H1 (cell line): ENCODE data around the gene SBF1. TPM values are rescaled to one million over a fixed set of nuclear protein-coding genes. Genes with fewer than 3 reads are reported as not detected.

Experiments used
- BCL11A ChIP-seq, 2 experiments: IDR thresholded peaks; one replicate each; pipeline ENCODE4 v1.6.1; 2011; ENCODE audit warnings: low read depth in 2 of 2, low read length in 2 of 2, mild to moderate bottlenecking in 2 of 2
- CTCF ChIP-seq, 3 experiments: IDR thresholded peaks; 1 replicate in 2 of 3; 2 replicates in 1 of 3; pipeline versions ENCODE4 v1.5.1 to v1.6.1; 2011; ENCODE audit warnings: low read length in 3 of 3, mild to moderate bottlenecking in 3 of 3, inconsistent platforms in 2 of 3, low read depth in 1 of 3, moderate library complexity in 1 of 3; ENCODE audit not compliant: insufficient read depth in 1 of 3; ENCODE audit errors: control extremely low read depth in 1 of 3
- EP300 ChIP-seq, 2 experiments: IDR thresholded peaks; 1 replicate in 1 of 2; 2 replicates in 1 of 2; pipeline ENCODE4 v1.6.1; 2011 to 2012; ENCODE audit warnings: low read depth in 2 of 2, low read length in 2 of 2, mild to moderate bottlenecking in 2 of 2, borderline replicate concordance in 1 of 2, inconsistent platforms in 1 of 2, moderate library complexity in 1 of 2
- GABPA ChIP-seq: IDR thresholded peaks from 2 replicates; pipeline ENCODE4 v1.6.1; 2011; ENCODE audit warnings: mild to moderate bottlenecking, low read length, moderate library complexity, borderline replicate concordance; ENCODE audit not compliant: insufficient read depth
- GTF2F1 ChIP-seq: IDR thresholded peaks from 2 replicates; pipeline ENCODE4 v1.6.1; 2012; ENCODE audit warnings: low read depth, low read length, improper control_type of control experiment, borderline replicate concordance
- HDAC6 ChIP-seq: IDR thresholded peaks from one replicate; pipeline ENCODE4 v1.7.1; 2012; ENCODE audit warnings: low read depth, mild to moderate bottlenecking, inconsistent platforms, low read length, moderate library complexity
- JUN ChIP-seq: IDR thresholded peaks from 2 replicates; pipeline ENCODE4 v1.6.1; 2011; ENCODE audit warnings: low read depth, mild to moderate bottlenecking, improper control_type of control experiment, low read length
- JUND ChIP-seq: IDR thresholded peaks from 2 replicates; pipeline ENCODE4 v1.6.1; 2011; ENCODE audit warnings: mild to moderate bottlenecking, improper control_type of control experiment, low read length
- KDM1A ChIP-seq: fragments of 200-600, 300-600 bp; sonication (generic); IDR thresholded peaks from 2 replicates; pipeline ENCODE4 v1.7.1; 2016; ENCODE audit warnings: mild to moderate bottlenecking, low read length, borderline replicate concordance
- NANOG ChIP-seq: IDR thresholded peaks from 2 replicates; pipeline ENCODE4 v1.6.1; 2011; ENCODE audit warnings: low read length, low read depth, mild to moderate bottlenecking, inconsistent platforms; ENCODE audit not compliant: insufficient read depth, poor library complexity, severe bottlenecking
- NRF1 ChIP-seq: IDR thresholded peaks from 2 replicates; pipeline ENCODE4 v1.6.1; 2011; ENCODE audit warnings: mild to moderate bottlenecking, low read depth, low read length, improper control_type of control experiment
- RAD21 ChIP-seq, 2 experiments: IDR thresholded peaks in 1 of 2; conservative IDR thresholded peaks in 1 of 2; 2 replicates each; pipeline ENCODE4 v1.6.1; 2011; ENCODE audit warnings: low read depth in 2 of 2, low read length in 2 of 2, improper control_type of control experiment in 1 of 2, inconsistent platforms in 1 of 2, mild to moderate bottlenecking in 1 of 2, moderate library complexity in 1 of 2
- RBBP5 ChIP-seq: IDR thresholded peaks from 2 replicates; pipeline ENCODE4 v1.7.1; 2012; ENCODE audit warnings: low read depth, mild to moderate bottlenecking, inconsistent platforms, low read length, moderate library complexity, borderline replicate concordance
- RNF2 ChIP-seq: fragments of 200-900, 300-1000 bp; sonication (generic); IDR thresholded peaks from 2 replicates; pipeline ENCODE4 v1.7.1; 2016; ENCODE audit warnings: borderline replicate concordance, low read depth, mild to moderate bottlenecking, antibody characterized with exemption, low read length; ENCODE audit not compliant: poor library complexity, severe bottlenecking; ENCODE audit errors: missing control alignments
- SIN3A ChIP-seq, 2 experiments: IDR thresholded peaks in 1 of 2; conservative IDR thresholded peaks in 1 of 2; 2 replicates each; pipeline ENCODE4 v1.6.1; 2011 to 2012; ENCODE audit warnings: low read length in 2 of 2, improper control_type of control experiment in 1 of 2, low read depth in 1 of 2, mild to moderate bottlenecking in 1 of 2
- SRF ChIP-seq: IDR thresholded peaks from 2 replicates; pipeline ENCODE4 v1.6.1; 2011; ENCODE audit warnings: mild to moderate bottlenecking, low read depth, low read length, moderate library complexity
- SUZ12 ChIP-seq: fragments of 200-600 bp; sonication (generic); IDR thresholded peaks from 2 replicates; pipeline ENCODE4 v1.6.1; 2012; ENCODE audit warnings: mild to moderate bottlenecking, inconsistent platforms, low read length, moderate library complexity, mixed read lengths
- ZNF274 ChIP-seq: IDR thresholded peaks from 2 replicates; pipeline ENCODE4 v1.7.0; 2012; ENCODE audit warnings: low read length, borderline replicate concordance; ENCODE audit errors: extremely low read depth
- polyA plus RNA-seq, 7 experiments: library from polyadenylated mRNA; depleted of rRNA in 3 of 7; stranded (reverse) in 5 of 7; unstranded in 2 of 7; fragments of >200 nt in 5 of 7; fragments of 200-250 nt in 2 of 7; gene quantifications; 1 replicate in 5 of 7; 2 replicates in 1 of 7; 4 replicates in 1 of 7; pipeline versions ENCODE4 v1.2.1 to v1.2.3, GENCODE V29; 2011 to 2013; ENCODE audit warnings: missing spikeins in 2 of 7, mixed read lengths in 2 of 7
- total RNA-seq: library from RNA; stranded (reverse); fragmentation: NEBNext Ultra II Directional; extraction: Animal tissue kit (Norgen Biotek cat#: 25700); gene quantifications from 2 replicates; pipeline ENCODE4 v1.2.1, GENCODE V29; 2021
- TF ChIP-seq, protein P1 (sequence below): IDR thresholded peaks from 2 replicates; pipeline ENCODE4 v1.6.1; 2011; ENCODE audit warnings: low read length, improper control_type of control experiment

Gene SBF1
- total and polyA plus RNA-seq, 2 of the 8 experiments (the other 6 are each of a cell fraction or from before 2014, with no cell fraction given), result 29.1 to 71.5 TPM

DNA sequence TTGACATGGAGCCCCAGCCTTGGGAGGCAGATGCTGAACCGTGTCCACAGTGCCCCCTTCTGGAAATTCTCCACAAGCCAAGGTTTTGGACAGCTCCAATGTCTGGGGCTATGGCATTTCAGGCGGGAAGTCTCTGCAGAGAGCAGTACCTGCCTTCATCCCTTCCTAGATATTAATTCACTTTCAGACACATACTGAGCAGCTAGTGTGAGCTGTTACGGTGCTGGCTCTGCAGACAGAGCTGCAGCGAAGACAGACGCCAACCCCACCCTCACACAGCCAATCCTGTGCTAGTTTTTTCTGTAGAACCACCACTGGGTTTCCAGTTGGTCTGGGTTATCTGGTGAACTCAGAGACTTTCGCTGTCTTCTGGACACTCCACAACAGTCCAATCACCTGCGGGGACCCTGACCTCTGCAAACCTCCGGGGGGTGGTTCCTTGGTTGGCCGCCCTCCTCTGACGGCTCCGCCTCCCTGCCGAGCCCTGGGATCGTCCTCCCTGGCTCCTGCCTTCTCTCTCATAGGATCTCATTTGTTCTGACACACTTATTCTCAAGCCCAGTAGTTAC is 23.6 kb upstream of the SBF1 start (continued):
- TF ChIP-seq NRF1 (no peak), SIN3A (conservative IDR thresholded peaks at IDR 0.05 in 1 of 2, IDR thresholded peaks at IDR 0.05 in 1 of 2; ENCODE audit: low read depth in 1 of 2, low read length in 2 of 2) (peak in 1 of 2 experiments; percentile 61; a peak in 1 of 4 replicates), KDM1A (no peak), NANOG (no peak), BCL11A (IDR thresholded peaks at IDR 0.05; ENCODE audit: low read depth in 2 of 2, low read length in 2 of 2) (no peak), RNF2 (no peak), JUN (no peak), SRF (no peak), GABPA (no peak), SUZ12 (no peak), JUND (no peak), EP300 (IDR thresholded peaks at IDR 0.05; ENCODE audit: borderline replicate concordance in 1 of 2, low read depth in 2 of 2, low read length in 2 of 2) (no peak), GTF2F1 (no peak), HDAC6 (no peak), CTCF (IDR thresholded peaks at IDR 0.05; ENCODE audit: control extremely low read depth in 1 of 3, insufficient read depth in 1 of 3, low read depth in 1 of 3, low read length in 3 of 3) (peak; percentile 73 to 93 (median 88)), RAD21 (IDR thresholded peaks at IDR 0.05 in 1 of 2, conservative IDR thresholded peaks at IDR 0.05 in 1 of 2; ENCODE audit: low read depth in 2 of 2, low read length in 2 of 2) (peak; percentile 84 to 86), RBBP5 (no peak), ZNF274 (no peak)
- TF ChIP-seq, protein P1, sequence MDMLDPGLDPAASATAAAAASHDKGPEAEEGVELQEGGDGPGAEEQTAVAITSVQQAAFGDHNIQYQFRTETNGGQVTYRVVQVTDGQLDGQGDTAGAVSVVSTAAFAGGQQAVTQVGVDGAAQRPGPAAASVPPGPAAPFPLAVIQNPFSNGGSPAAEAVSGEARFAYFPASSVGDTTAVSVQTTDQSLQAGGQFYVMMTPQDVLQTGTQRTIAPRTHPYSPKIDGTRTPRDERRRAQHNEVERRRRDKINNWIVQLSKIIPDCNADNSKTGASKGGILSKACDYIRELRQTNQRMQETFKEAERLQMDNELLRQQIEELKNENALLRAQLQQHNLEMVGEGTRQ, result no peak
